ENCODE measurements around the gene IL10.

DNA sequence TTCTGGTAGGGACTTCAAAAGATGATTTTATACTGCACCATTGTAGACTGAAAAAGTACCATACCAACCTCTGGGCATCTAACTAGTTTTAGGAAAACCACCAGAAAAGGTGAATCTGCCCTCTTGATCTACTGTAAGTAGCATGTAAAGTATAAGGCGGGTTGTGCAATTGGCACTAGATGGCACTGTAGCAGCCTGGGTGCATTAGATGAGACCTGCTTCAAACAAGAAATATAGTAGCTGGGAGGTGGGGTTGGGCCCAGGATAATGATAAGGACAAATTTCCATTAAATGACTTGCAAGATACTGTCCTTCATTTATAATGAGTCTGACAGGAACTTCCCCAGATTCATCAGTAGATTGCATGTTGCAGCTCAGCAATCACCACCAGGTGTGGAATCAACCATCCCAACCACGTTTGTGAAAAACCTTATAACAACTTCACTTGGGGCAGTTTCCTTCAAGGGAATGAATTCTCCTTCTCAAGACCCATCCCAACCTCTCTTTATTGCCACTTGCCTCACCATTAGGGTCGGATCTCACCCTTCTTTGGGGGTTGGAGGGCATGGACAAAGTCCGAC is 37.3 kb upstream of the IL10 start:
- TF ChIP-seq CTCF (IDR thresholded peaks at IDR 0.05) (peak in 1 of 5 experiments; percentile 33), EP300 (IDR thresholded peaks at IDR 0.05) (no peak), POLR2A (IDR thresholded peaks at IDR 0.05) (no peak)

All from tibial nerve (tissue), 4 donors.